Fibroblast of skin of abdomen (primary cell): ENCODE measurements around the gene ABLIM2.
"Not testable (repeated sequence)": the region's sequence is repeated elsewhere in the genome, so short reads cannot be mapped to it uniquely, and the experiment has no call there.

Experiments used
- DNase-seq: peaks from one replicate; pipeline ENCODE4 v3.0.0-alpha.2; 2013

The ABLIM2 gene

GRCh38 chr4:7950301-7951092 is 208.1 kb downstream of the ABLIM2 start:
- no peak for DNase-seq

GRCh38 chr4:7949759-7950158 is 208.9 kb downstream of the ABLIM2 start:
- no peak for DNase-seq

GRCh38 chr4:7947927-7948326 is 210.7 kb downstream of the ABLIM2 start:
- DNase-seq, result no peak

GRCh38 chr4:7945709-7946380 is 212.8 kb downstream of the ABLIM2 start:
- peak; percentile 65 for DNase-seq

GRCh38 chr4:7944599-7945220 is 213.9 kb downstream of the ABLIM2 start:
- DNase-seq, result peak; percentile 50

- not testable (repeated sequence) for DNase-seq
Observed at GRCh38 chr4:7943688-7944087, 214.9 kb downstream of the ABLIM2 start.

GRCh38 chr4:7943211-7943610 is 215.4 kb downstream of the ABLIM2 start:
- DNase-seq, result no peak

- DNase-seq, result no peak
Observed at GRCh38 chr4:7941965-7942496, 216.6 kb downstream of the ABLIM2 start.

- DNase-seq, result no peak
Observed at GRCh38 chr4:7941111-7941964, 217.3 kb downstream of the ABLIM2 start.

- DNase-seq, result peak; percentile 91
Observed at GRCh38 chr4:7939377-7940108, 219.1 kb downstream of the ABLIM2 start, which contains the start of gene AFAP1. TSS of gene AFAP1 (minus strand) at chr4:7939861. CDS start at chr4:7872078, 67,783 bp downstream.

GRCh38 chr4:7938609-7939376 is 219.8 kb downstream of the ABLIM2 start:
- no peak for DNase-seq

GRCh38 chr4:7938266-7938608 is 220.4 kb downstream of the ABLIM2 start:
- no peak for DNase-seq

- DNase-seq, result no peak
Observed at GRCh38 chr4:7937006-7937405, 221.6 kb downstream of the ABLIM2 start.

GRCh38 chr4:7933651-7934510 is 224.7 kb downstream of the ABLIM2 start:
- DNase-seq, result peak; percentile 48

- DNase-seq, result no peak
Observed at GRCh38 chr4:7932287-7932686, 226.3 kb downstream of the ABLIM2 start.

- no peak for DNase-seq
Observed at GRCh38 chr4:7929118-7929951, 229.3 kb downstream of the ABLIM2 start.

GRCh38 chr4:7928711-7929110 is 229.9 kb downstream of the ABLIM2 start:
- DNase-seq, result no peak

GRCh38 chr4:7926822-7927221 is 231.8 kb downstream of the ABLIM2 start:
- no peak for DNase-seq

- no peak for DNase-seq
Observed at GRCh38 chr4:7924570-7924969, 234.0 kb downstream of the ABLIM2 start.
